GM21367 (cell line): ENCODE results near the gene ZNF214.

Experiments
- ATAC-seq: cut with Tn5 transposase; IDR thresholded peaks from one replicate; pipeline ENCODE4 v1.9.1; 2021; ENCODE audit not compliant: unreplicated experiment

Gene ZNF214

DNA sequence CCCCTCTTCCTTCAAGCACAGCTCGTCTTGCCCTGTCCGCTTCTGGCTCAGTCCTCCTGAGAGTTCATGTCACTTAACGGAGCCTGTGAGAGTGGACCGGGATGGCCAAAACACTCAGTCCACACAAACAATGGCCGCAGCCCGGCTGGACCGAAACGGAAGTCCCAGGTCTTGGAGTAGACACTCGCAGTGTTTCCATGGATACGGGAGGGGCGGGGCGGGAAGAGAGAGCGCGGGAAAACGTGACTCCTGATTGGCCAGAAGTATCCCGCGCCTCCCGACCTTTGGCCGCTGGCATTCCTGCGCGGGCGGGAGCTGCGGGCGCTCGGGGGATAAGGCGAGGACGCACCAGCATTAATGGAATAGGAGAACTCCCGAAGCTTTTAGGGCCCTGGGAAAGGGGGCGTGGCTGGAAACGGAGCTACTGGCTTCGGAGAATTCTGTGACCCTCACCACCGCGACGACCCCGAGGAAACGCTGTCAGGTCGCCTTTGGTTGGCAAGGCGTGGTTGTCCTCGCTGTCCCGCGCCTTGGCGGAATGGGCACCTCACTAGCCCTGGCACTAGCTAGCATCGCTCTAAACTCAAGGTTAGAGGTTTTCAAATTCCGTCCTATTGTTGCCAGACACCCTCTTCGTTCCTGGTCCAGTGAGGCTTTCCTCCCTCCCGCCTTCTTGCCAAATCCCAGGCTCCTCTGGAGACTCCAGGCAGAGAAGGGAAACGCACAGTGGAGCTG, at the start of gene ZNF214, which contains the start of gene NLRP14:
Gene ZNF214, minus strand, starts transcription at position 164 of the 735 bp plus-strand sequence. CDS start 17,511 bp downstream, outside the sequence.
Gene NLRP14, plus strand, starts transcription at position 297 of the 735 bp plus-strand sequence. CDS start 18,108 bp downstream, outside the sequence.
- no peak for ATAC-seq

- no peak for ATAC-seq
Observed at GRCh38 chr11:7062534-7062933, 42.4 kb upstream of the ZNF214 start.

DNA sequence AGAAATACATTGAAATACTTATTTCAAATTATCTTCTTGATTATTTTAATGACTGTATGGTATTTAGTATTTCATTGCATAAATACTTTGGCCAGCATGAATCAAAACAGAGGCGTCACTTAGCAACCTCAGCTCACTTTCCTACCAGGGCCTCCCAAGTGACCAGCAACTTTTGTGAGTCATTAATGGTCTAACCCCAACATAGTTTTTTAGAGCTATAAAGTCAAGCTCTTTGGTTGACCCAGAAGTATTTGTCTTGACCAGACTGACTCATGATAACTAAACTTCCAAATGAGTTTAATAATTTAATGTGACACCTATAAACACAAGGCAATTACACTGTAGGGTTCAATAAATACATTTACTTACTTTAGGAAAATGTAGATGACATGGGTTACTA, 40.7 kb upstream of the ZNF214 start:
- ATAC-seq, result no peak

GRCh38 chr11:7057641-7058040, 37.5 kb upstream of the ZNF214 start:
- no peak for ATAC-seq

DNA sequence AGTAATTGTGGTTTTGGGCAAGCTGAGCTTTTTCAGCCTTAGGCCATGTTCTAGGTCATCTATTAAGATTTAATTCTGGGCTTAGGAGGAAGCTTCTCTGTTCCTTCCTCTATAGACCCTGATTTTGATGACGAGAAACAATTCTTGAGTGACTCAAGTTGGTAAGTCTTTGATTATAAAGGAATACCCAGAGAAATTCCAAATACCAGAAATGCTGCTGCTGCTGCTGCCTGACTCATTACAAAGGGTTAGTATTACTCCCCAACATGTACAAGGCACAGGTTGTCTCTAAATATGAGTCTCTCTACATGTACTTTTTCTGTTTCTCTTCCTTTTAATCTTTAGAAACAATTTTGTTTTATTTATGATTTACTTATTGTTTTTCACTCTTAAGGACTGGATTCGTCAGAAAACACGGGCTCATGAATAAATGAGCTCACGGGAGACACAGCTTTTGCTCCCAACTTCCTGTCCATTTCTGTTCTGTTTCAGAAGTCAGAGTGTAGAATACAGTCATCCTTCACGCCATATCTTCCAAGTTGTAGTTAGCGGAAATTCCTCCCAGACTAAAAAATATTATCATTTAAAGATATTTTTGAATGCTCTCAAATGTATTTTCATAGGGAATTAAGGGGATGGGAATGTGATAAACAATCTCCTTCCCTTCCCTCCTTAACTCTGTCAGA, 36.8 kb upstream of the ZNF214 start:
- ATAC-seq, result no peak

DNA sequence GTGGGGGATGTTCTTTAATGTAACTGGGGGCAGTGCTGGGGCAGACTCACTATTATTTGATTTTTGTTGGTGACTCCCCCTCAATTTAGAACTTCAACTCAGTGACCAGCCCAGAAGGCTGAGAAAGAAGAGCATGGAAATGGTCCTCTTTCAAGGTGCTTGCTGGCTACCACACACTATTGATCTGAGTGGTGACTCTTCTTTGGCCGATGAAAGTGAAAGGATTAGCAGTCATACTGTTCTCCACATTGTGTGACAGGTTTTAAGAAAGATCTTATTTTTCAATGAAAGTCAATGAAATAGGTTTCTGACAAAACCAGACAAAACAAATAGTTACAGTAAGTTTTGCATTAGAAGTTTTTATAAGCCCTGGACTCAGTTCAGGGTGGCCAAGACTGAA, 30.0 kb upstream of the ZNF214 start:
- no peak for ATAC-seq

DNA sequence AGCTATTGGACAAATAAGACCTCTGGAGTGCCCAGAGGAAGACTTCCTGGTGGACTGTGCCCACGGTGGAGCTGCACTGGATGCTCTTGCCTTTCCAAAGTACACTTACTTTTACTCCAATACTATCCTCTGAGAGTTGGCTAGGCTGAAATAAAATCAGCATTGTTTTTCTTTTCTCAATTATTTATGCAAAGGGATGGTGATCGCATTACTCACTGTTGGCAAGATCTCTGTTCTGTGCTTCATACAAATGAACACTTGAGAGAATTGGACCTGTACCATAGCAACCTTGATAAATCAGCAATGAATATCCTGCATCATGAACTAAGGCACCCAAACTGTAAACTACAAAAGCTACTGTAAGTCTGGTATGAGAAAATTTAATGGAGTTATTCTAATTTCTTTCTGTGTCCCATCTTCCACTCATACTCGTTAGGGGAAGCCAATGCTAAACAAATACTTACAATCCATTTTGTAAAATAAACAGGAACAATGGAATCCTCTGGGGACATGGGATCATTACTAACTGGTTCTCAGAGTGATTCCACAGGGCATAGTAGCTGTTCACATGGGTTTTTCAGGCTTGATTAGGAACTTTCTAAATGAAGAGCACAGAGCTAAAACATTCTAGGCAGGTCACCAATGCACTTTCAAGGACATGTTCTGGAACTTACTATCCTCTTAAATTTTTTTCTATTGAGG, 26.5 kb upstream of the ZNF214 start:
- no peak for ATAC-seq

- ATAC-seq, result no peak
Observed at GRCh38 chr11:7034019-7034418, 13.9 kb upstream of the ZNF214 start.

DNA sequence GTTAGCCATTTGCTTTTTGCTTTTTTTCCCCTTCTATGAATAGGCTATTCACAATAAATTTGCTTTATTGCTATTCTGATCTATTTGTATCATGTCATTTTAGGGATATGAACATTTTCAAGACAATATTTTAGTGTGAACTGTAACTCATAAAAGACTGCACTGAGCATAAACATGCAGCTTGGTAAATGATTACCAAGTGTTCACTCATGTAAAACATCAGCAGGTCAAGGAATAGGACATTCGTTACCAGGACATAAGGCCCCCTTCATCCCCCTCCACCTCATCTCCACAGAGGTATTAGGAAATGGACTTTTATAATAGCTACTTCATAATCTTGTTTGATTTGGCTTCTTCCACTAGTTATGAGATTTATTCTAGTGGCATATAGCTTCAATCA, 12.5 kb upstream of the ZNF214 start:
- no peak for ATAC-seq

- ATAC-seq, result no peak
Observed at GRCh38 chr11:7031471-7031871, 11.3 kb upstream of the ZNF214 start.

DNA sequence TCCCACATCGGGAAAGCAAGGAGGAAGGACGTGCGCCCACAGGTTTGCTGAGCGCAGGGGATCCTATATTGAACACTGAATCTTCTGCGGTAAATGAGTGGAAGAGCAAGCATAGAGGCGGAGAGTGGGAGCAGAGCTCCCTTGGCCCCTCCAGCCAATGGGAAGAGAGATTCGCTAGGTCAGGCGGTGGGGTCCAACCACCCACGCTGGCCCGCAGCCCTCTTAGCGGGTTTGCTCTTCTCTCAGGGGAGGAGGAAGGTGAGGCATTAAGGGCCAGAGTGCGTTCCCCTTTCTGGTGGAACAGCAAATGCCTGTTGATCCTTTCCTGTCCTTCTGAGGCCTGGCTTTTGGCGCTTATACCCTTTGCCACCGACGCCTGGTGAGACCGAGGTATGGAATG, 10.7 kb upstream of the ZNF214 start:
- no peak for ATAC-seq

DNA sequence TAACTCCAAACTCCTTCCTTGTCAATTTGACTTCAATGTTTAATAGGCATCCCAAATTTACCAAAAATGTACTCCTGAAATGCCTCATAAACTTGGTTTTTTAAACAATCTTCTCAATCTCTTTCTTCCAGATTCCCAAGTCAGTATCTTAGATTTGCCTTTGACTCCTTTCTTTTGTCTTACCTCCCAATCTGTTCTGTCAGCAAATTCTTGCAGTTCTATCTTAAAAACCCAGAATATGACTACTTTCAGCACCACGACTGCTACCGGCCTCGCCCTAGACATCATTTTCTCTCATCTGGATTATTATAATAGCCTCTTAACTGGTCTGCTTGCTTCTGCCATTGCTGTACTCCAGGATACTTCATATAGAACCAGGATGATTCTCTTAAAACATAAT, 8.0 kb upstream of the ZNF214 start:
- ATAC-seq, result no peak

DNA sequence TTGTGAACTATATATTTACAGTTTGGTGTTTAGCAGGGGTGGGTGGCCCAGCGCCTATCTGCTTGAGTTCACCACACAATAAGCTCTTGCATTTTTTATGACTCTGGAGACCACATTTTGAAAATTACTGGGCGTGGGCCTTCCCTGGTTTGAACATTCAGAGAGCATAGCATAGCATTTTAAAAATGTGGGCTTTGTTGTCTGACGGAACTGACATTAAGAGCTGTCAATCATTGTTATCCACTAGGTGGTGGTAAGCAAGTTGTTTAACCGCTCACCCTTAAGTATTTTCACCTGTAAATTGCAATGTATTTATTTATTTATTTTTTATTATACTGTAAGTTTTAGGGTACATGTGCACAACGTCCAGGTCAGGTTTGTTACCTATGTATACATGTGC, 1.2 kb upstream of the ZNF214 start:
- no peak for ATAC-seq

GRCh38 chr11:7019500-7020182, 505 bp downstream of the ZNF214 start:
- ATAC-seq, result no peak

GRCh38 chr11:7016011-7016410, 4.1 kb downstream of the ZNF214 start:
- ATAC-seq, result no peak

DNA sequence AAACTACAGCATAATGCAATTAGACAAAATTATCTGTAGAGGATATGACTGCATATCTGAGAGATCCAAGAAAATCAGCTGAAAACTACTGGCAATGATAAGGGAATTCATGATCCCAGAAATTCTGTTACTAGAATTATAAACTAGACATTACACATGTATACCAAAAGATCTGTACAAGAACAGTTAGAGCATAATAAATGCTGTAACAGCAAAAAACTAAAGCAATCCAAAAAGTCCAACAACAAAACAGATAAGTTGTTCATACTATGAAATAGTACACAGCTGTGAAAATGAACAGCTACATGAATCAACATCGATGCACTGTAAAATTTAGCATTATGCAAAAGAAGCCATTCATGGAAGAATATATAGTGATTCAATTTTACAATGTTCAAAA, 6.0 kb downstream of the ZNF214 start:
- no peak for ATAC-seq

- ATAC-seq, result no peak
Observed at GRCh38 chr11:7004482-7004881, 15.7 kb downstream of the ZNF214 start.

DNA sequence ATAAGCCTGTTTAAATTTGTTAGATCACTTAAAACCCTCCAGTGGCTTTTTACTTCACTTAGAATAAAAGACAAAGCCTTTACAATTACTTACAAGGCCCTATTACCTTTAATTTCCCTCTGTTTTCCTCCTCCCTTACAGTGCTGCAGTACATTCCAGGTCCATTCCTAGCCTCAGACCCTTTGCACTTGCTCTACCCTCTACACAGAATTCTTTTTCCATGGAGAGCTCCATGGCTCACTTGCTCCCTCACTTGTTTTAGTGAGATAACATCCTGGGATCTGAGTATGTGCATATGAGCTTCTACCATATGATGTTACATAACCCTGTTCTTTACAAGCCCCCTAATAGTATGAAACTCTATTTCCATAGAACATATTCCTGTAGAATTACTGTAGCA, 24.4 kb downstream of the ZNF214 start:
- ATAC-seq, result no peak

DNA sequence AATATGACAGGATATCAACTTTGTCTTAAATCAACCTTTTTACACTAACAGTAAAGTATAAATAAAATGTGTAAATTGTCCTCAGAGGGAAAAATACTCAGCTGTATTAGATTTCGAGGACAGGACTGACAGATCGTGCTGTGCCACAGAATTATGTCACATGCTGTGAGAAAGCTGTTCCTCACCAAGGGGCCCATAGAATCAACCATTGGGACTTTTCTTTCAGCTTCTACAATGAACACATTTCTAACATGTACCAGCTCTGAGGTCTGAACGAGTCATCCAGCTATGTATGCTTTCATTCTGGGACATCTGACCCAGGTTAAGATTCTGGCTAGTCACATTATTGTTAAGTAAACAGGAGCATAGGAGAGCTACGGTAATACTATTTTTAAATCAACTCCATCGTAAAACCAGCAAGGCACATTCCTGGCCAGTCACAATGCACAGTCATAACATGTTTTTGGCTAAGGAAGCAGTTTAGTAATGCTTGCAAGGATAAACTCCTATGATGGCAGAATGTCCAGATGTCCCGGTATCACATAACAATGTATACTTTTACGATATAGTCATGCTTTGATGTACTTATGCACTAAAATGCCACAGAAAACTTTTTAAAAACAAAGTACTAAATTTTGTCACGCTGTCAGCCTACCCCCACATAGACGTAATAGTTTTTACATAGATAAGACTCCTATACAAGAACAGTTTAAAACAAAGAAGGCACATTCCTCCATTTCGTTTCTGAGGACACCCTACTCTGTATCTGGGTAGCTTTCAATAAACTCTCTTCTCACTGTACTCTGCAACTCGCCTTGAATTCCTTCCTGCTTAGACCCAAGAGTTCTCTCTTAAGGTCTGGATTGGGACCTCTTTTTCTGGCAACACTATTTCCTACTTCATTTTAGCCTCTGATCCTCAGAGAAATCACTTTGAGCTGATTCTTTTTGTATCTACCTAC, 27.4 kb downstream of the ZNF214 start:
- no peak for ATAC-seq

- ATAC-seq, result no peak
Observed at GRCh38 chr11:6992026-6992425, 28.1 kb downstream of the ZNF214 start.
